GDM1 (cell line): ENCODE measurements around the gene VSIG10L2.
"Not testable (repeated sequence)": the region's sequence is repeated elsewhere in the genome, so short reads cannot be mapped to it uniquely, and the experiment has no call there.

Experiments
- DNase-seq: peaks from one replicate; lab custom pipeline; 2025; lab: John Stamatoyannopoulos, UW

The VSIG10L2 gene

GRCh38 chr11:125945797-125946520, at the start of gene VSIG10L2:
Gene VSIG10L2 (plus strand): TSS chr11:125946044. CDS start chr11:125946056, 12 bp downstream.
- DNase-seq = no peak

DNA sequence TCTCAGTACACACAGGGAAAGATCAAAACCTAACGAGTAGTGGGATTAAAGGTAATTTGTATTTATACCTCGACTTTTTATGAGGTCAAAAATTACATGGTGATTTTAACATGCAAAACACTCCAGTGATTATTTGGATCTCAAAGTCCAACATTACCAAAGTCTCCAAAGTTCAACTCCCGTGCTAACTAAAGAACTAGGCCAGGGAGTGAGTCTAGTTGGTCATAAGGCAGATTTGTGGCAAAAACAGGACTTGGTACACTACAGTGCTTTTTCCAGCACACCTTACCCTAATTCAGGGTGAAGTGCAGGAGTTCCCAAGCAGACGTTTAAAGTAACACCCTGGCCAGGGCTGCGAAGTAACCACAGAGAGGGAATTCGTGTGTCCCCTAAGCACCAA, 44.0 kb upstream of the VSIG10L2 start:
- no peak for DNase-seq

DNA sequence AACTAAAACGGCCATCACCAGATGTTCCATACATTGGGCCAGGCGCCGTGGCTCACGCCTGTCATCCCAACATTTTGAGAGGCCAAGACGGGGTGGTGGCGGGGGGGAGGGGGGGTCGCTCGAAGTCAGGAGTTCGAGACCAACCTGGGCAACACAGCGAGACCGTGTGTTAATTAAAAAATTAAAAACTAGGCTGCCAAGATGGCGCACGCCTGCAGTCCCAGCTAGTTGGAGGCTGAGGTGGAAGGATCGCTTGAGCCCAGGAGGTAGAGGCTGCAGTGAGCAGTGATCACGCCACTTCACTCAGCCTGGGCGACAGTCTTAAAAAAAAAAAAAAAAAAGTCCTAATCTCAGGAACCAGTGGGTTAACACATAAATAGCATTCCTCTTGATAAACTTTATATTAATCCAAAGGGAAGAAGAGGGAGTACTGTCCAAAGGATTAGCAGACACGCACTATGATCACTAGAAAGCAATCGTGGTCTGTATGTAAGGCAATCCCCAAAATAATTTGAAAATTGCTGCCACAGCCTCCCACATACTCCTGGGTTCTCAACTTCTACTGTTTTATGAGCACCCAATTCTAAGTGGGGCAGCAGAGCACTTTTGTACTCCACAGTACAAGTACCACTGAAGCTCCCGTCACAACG, 43.4 kb upstream of the VSIG10L2 start:
- DNase-seq = no peak

DNA sequence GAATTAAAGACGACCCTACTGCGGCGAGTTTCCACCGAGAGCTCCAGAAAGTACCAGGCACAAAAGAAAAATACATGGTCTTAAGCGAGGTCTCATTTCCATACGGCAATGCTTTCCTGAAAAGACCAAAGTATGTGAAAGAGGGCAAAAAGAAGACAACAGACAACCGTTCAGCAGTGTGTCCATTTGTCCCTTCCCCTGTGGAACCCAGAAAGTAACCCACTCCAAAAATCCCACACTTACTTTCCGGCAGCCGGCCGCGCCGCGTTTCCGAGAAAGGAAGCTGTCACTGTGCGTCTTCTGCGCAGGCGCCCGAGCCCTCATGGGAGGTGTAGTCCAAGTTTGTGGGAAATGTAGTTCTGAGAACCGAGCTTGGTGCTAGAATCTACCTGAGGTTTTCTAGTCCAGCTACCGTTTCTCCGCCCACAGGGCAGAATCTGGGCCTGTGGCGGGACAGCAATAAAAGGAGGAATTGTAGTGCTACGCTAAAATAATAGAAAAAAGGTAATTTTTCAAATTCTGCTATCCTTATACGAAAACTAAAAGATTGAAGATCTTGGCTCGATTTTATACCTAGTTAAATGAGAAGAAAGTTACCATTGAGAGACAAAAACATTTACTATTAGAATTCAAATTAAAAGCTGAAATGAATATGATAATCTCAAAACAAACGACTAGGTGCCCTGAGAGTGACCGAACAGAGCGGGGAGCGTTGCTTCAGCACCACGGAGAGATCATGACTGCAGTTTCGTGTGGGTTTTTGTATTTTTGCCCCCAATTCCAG, 42.7 kb upstream of the VSIG10L2 start, which contains the start of gene PUS3:
PUS3 (minus strand) TSS at position 280 of the 784 bp plus-strand sequence. CDS start 6,922 bp downstream, outside the sequence.
- peak; percentile 68 for DNase-seq

DNA sequence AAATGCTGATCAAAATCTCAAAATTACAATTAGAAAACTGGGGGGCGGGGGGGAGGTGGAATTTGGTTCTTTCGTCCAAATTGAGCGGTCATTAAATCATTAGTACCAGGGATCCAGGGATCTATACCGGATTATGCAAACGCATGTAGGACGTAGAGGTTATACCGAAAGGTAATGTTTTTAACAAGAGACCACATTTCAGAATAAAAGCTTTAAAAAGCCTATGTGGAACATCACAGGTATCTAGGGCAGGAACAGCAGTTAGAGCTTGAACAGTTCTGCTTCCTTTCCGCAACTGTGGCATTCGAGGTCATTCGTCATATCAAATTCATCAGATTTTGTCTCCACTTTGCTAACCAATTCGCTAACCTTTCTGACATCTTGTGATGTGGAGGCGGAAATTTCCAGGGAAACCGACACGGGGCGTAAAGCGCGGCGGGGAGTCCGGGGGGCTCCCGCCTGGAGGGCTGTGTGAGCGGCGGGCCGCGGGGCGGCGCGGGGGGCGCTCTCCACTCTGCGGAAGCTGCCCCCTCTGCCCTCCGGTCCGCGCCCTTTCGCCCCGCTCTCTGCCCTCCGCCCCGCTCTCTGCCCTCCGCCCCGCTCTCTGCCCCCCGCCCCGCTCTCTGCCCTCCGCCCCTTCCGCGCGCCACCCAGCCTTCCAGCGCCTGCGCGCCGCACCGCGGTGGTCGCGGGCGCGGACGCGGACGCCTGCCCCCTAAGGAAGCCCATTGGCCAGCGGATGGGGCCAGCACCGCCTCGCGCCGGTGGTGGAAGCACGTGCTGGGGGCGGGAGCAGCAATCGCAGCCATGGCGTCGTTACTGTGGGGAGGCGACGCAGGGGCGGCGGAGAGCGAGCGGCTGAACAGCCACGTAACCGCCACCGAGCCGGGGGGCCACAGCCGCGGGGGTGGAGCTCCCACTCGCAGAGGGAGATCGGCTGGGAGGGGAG, 41.9 kb upstream of the VSIG10L2 start, which contains the start of gene DDX25:
DDX25 (plus strand) TSS at position 798 of the 949 bp plus-strand sequence; CDS start at position 808, 10 bp downstream.
- DNase-seq = no peak

GRCh38 chr11:125904678-125905077, 41.2 kb upstream of the VSIG10L2 start:
- no peak for DNase-seq

DNA sequence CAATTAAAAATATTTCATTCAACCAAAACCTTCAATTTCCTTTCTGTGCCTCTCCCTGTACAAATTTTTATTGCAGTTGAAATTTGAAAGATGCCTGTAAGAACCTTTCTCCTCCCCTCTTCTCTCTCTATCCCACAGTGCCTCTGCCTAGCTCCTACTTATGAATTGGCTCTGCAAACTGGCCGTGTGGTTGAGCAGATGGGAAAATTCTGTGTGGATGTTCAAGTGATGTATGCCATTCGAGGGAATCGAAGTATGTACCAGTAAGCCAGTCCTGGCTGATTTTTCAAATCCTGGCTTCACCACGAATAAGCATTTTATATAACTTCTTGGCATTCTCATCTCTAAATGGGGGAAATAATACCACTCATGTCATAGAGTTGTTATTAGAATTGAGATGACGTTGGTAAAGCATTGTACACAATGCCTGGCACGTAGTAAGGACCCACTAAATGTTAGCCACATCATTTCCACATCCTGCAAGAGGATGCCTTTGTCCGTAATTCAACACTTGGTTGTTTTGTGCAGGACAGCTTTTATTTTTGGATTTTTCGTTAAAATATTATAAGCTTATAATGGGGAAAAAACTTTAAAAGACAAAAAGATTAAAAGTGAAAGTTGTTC, 35.5 kb upstream of the VSIG10L2 start:
- DNase-seq = no peak

- not testable (repeated sequence) for DNase-seq
Measured at GRCh38 chr11:125914601-125915000, 31.2 kb upstream of the VSIG10L2 start.

GRCh38 chr11:125916683-125917347, 29.0 kb upstream of the VSIG10L2 start:
- DNase-seq = no peak

- DNase-seq = no peak
Measured at GRCh38 chr11:125918140-125918840, 27.6 kb upstream of the VSIG10L2 start.

GRCh38 chr11:125921042-125921441, 24.8 kb upstream of the VSIG10L2 start:
- DNase-seq = no peak

- no peak for DNase-seq
Measured at GRCh38 chr11:125922156-125922555, 23.7 kb upstream of the VSIG10L2 start.

GRCh38 chr11:125923012-125923579, 22.7 kb upstream of the VSIG10L2 start:
- DNase-seq = peak; percentile 35

DNA sequence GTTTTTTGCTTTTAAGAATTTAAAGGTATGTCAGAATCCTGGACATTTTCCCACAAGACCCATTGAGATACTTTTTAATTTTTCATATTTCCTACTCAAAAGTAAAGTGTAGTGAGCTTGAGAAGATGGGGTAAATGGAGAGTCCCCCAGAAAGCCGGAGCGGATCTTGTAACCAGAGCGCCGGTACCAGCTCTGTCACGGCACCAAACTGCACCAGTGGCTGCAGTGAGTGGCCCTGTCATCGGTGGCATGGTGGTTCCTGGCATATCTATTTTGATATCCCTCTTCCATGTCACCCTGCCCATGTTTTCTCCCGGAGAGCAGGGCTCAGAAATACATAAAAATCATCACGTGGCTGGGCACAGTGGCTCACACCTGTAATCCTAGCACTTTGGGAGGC, 22.2 kb upstream of the VSIG10L2 start:
- DNase-seq = no peak

DNA sequence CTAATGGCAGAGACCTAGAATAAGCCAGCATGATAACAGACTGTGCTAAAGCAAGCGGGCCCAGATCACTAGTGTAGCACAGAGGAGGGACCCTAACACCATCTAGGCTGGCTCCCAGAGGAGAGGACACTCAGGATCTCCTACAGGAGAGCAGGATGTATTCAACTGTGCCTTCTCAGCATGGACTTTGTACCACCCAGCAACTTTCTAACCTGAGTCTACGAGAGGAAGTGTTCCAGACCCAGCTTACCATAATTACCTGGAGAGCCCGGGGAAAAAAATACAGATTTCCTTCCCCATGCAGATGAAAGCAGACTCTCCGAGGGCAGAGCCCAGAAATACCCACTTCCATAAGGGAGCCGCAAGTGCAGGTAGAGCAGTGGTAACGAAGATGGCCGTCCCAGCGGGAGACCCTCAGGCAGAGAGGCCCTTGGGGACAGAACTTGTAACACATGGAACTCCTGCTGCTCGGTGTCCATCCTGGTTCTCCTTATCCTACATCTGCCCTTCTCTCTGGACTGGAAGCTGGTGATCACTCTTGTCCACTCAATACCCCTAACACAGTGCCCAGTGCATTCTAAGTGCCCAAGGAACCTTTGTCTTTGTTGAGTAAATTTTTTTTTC, 21.3 kb upstream of the VSIG10L2 start:
- no peak for DNase-seq

GRCh38 chr11:125925247-125925740, 20.6 kb upstream of the VSIG10L2 start:
- DNase-seq = no peak

DNA sequence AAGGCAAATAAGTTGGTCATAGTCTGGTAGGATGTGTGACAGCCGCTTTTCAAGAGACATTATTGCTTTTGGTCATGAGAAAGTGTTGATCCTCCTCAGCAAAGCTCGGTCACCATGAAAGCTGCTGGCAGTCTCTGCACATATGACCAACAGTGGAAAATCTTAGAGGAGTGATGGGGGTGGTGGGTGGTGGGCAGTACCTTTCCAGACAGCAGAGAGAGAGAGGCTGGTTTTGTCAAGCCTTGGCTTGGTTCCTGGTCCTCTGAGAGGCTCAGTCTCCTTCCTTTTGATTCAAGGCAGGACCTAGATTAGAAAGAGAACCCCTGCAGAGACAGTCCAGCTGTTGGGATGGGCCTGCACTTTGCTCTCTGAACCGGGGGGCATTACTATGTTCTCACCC, 20.0 kb upstream of the VSIG10L2 start:
- DNase-seq = no peak

- no peak for DNase-seq
Measured at GRCh38 chr11:125926682-125927081, 19.2 kb upstream of the VSIG10L2 start.
